NCI-H345 treated with DMSO at 0.1 percent for 48 hours (cell line): ENCODE measurements around the gene TTLL11.

Source experiments
- DNase-seq: peaks from one replicate; lab custom pipeline; 2025; ENCODE audit not compliant: unreplicated experiment; lab: John Stamatoyannopoulos, UW

TTLL11 gene

GRCh38 chr9:121862371-121863332 is 230.5 kb downstream of the TTLL11 start:
- DNase-seq: no peak

DNA sequence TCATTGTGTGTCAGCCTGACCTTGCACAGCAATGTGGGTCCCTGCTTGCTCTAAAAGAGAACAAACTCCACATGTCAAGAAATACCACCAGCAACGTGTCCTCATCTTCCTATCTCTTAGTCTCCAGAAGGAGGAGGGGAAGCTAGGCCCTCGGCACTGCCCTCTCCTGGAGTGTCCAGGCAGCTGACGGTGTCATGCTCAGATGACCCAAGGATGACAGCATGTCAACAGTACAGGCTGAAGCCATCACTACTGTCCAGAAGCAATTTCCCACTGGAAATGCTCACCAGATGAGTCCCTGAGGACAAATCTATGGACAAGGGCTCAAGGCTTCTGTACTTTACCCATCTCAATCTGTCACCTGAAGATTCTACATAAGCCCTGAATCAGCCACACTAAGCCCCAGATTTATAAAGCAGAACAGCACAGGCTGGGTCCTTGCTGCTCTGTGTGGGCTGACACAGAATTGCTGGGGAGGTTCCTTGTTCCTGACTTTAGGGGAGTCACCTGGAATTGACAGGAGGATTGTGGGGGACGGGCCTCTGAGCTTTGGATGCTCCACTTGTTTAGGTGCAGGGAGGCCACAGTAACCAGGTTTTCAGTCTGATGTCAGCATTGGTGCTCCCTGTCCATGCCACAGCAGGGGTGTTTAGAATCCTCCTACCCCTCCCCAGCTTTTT is 231.5 kb downstream of the TTLL11 start:
- DNase-seq: no peak

GRCh38 chr9:121860744-121861143 is 232.4 kb downstream of the TTLL11 start:
- DNase-seq: no peak

DNA sequence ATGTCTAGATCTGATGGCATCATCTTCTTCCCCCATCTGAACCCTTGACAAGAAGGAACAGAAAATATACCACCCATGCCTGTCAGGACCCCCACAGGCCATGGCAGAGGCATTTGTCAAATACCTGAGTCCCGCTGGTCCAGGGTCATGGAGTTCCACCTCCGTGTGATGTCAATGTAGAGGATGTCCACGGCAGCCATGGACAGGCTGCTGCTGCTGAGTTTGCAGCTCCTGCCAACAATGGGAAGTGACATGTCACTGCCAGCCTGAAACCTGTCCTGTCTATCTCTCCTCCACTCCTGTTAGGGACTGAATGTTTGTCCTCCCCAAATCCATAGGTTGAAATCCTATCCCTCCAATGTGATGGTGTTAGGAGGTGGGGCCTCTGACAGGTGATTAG is 232.9 kb downstream of the TTLL11 start:
- no peak for DNase-seq

GRCh38 chr9:121859646-121860045 is 233.5 kb downstream of the TTLL11 start:
- DNase-seq: no peak

- no peak for DNase-seq
These were observed 234.3 kb downstream of the TTLL11 start for GRCh38 chr9:121858788-121859187.

DNA sequence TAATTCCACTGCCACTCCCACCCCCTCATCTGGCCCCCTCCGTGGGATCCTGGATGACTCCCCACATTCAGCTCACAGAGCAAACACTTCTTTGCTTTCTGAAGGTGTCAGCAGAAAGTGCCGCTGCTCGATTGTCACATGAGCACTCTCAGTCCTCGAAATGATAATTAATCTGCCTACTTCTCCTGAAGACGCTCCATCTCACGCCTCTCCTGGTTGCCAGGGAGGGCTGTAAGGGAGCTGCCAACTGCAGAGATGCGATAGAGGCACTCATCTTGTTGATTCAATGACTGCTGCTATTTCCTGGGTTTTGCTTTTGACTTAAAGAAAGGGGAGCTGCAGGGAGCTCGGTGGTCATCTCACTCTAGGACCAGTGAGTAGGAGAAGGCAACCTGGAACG is 235.2 kb downstream of the TTLL11 start:
- no peak for DNase-seq

DNA sequence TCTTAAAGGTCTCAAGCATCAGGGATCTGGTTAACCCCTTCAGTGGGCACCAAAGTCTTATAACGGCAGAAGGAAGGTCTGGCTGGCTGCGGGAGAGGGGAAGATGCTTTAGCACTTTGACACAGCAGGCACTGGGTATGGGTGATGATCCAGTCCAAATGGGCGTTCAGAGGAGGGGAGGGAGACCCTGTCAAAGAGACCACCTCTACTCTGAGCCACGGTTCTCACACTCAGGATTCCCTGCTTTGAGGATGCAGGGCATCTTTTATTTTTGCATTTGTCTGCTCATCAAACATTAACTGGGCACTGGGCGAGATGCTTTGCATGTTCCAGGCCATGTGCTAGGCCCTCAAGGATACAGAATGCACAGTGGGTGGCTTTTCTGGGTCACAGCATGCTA is 237.6 kb downstream of the TTLL11 start:
- DNase-seq: no peak

GRCh38 chr9:121853617-121854395 is 239.3 kb downstream of the TTLL11 start:
- DNase-seq: no peak

GRCh38 chr9:121852651-121853616 is 240.2 kb downstream of the TTLL11 start:
- no peak for DNase-seq

- no peak for DNase-seq
These were observed 240.9 kb downstream of the TTLL11 start for GRCh38 chr9:121852241-121852640.

DNA sequence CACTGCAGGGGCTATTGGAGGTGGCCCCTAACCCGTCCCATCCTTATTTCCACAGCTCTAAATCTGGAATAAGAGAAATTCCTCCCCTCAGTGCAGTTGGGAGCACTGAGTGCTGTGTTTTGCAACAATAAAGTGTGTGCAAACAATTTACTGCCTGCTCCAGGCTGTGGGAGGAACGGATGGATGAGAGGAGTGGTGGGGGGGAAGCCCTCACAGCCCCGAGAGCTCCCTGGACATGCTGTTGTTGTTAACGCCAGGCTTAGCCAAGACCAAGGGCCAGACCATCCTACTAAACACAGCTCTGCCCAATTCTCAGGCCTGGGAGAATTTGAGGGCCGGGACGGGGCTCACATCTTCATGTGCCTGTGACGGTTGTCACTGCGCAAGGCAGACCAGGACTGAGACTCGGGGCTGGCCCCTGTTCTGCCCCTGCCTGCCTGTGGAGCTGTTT is 241.4 kb downstream of the TTLL11 start:
- DNase-seq: no peak

DNA sequence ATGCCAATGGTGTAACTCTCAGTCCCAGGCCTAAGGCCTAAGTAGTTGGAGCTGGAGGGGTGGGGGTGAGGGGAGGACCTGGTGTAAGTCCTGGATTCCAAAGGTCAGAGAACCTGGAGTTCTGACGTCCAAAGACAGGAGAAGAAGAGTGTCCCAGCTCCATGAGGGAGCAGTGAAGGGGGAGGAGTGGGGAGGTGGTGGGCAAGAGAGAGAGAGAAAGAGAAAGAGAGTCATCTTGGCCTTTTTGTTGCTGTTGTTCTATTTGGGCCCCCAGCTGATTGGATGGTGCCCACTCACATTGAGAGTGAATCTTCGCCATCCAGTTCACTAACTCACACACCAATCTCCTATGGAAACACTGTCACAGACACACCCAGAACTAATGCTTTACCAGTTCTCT is 242.7 kb downstream of the TTLL11 start:
- no peak for DNase-seq

DNA sequence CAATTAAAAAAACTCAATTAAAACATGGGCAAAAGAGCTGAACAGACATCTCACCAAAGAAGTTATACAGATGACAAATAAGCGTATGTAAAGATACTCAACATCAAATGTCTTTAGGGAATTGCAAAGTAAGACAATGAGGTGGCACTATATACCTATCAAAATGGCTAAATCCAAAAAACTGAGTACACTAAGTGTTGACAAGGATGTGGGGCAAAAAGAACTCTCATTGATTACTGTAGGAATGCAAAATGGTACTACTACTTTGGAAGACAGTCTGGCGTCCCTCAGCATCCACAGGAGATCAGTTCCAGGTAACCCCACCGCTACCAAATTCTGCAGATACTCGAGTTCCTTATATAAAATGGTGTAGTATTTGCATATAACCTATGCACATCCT is 243.6 kb downstream of the TTLL11 start:
- no peak for DNase-seq

DNA sequence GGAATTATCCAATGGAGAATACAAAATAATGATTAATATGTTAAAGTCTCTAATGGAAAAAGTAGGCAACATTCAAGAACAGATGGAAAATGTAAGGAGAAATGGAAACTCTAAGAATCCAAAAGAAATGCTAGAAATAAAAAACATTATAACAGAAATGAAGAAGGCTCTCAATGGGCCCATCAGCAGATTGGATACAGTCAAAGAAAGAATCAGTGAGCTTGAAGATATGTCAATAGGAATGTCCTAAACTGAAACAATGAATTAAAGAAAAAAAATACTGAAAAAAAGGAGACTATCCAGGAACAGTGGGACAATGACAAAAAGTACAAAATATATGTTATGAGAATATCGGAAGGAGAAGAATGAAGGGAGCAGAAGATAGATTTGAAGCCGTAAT is 248.5 kb downstream of the TTLL11 start:
- no peak for DNase-seq

- no peak for DNase-seq
These were observed 249.0 kb downstream of the TTLL11 start for GRCh38 chr9:121844098-121844497.

DNA sequence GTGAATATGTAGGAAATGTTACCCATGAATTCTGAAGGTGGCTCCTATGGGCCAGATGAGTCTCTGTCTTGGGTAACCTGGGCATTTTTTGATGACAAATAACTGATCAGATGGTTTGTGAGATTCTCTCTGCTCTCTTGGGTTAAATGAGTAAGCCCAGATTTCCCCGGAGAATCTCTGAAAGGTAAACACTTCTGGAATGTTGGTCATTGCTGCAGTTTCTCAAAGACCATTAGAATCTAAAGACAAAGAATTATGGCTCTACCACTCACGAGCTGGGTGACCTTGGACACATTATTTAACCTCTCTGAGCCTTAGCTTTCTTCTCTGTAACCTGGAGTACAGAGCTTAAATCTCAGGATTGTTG is 250.5 kb downstream of the TTLL11 start:
- DNase-seq: no peak

GRCh38 chr9:121841771-121842611 is 251.1 kb downstream of the TTLL11 start:
- DNase-seq: no peak
